ENCODE results near the gene MRFAP1L1.
"Not testable (repeated sequence)": the region's sequence is repeated elsewhere in the genome, so short reads cannot be mapped to it uniquely, and the experiment has no call there.

Gene MRFAP1L1

DNA sequence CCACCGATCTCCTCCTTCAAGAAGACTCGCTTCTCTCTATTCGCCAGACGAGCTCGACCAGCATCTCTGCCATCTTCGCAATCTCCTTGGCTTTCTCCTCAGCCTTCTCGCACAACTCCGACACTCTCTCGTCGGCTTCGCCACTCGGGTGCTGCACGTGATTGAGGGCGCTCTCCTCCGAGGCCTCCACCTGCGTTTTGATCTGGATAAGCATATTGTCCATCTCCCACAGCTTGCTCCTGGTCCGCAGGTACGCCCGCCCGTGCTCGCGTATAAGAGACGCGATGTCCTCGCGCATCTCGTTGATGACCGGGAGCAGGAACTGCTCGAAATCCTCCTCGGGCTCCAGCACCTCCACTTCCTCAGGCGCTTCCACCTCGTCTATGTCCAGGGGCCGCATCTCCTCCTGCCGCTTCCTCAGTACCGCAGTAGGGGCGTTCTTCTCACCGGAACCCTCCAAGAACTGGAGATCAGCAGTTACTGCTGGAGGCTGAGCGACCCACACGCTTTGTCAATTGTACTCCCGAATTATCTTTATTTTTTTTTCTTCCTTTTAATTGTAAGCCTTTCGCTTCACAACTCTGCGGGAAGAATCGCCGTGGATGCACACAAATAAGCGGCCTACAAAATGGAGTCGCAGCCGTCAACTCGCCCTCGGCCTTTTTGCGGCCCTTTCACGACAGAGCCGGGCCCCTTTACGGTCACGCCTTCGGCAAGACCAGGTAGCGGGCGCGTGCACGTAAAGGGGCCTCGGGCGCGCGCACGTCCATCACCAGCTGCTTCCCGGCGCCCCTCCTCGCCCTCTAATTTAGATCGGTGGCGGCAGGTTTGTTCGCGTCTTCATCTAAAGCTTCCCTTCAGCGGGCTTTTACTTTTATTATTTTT is at the start of gene MRFAP1L1:
Gene MRFAP1L1, minus strand, starts transcription at position 636 of the 885 bp plus-strand sequence. Its CDS starts 236 bp downstream, at position 400.
- peak; percentile 98 for DNase-seq (ENCODE audit: low read depth)
- TF ChIP-seq CTCF (IDR thresholded peaks at IDR 0.05; ENCODE audit: insufficient read depth, low read depth, low read length, missing control alignments), result peak; percentile 16
- peak within 1 kb of the TSS; percentile 88 for H3K4me3 ChIP-seq (ENCODE audit: low read length)

- no peak for TF ChIP-seq CTCF (IDR thresholded peaks at IDR 0.05; ENCODE audit: insufficient read depth, low read depth, low read length, missing control alignments)
- no peak overlapping the region for H3K4me3 ChIP-seq (ENCODE audit: low read length)
Measured at GRCh38 chr4:6758728-6759127, 49.1 kb upstream of the MRFAP1L1 start.

DNA sequence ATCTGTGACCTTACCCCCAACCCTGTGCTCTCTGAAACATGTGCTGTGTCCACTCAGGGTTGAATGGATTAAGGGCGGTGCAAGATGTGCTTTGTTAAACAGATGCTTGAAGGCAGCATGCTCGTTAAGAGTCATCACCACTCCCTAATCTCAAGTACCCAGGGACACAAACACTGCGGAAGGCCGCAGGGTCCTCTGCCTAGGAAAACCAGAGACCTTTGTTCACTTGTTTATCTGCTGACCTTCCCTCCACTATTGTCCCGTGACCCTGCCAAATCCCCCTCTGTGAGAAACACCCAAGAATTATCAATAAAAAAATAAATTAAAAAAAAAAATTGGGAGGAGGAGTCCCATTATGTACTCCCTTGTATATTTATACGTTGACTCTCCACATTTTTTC is 46.7 kb upstream of the MRFAP1L1 start:
- not testable (repeated sequence) for H3K4me3 ChIP-seq (ENCODE audit: low read length); DNase-seq (ENCODE audit: low read depth)

More at GRCh38 chr4:6758728-6759127, 49.1 kb upstream of the MRFAP1L1 start:
- no peak for DNase-seq (ENCODE audit: low read depth)

- DNase-seq (ENCODE audit: low read depth), result no peak
- TF ChIP-seq CTCF (IDR thresholded peaks at IDR 0.05; ENCODE audit: insufficient read depth, low read depth, low read length, missing control alignments), result no peak
- no peak overlapping the region for H3K4me3 ChIP-seq (ENCODE audit: low read length)
Measured at GRCh38 chr4:6755088-6755753, 45.6 kb upstream of the MRFAP1L1 start.

DNA sequence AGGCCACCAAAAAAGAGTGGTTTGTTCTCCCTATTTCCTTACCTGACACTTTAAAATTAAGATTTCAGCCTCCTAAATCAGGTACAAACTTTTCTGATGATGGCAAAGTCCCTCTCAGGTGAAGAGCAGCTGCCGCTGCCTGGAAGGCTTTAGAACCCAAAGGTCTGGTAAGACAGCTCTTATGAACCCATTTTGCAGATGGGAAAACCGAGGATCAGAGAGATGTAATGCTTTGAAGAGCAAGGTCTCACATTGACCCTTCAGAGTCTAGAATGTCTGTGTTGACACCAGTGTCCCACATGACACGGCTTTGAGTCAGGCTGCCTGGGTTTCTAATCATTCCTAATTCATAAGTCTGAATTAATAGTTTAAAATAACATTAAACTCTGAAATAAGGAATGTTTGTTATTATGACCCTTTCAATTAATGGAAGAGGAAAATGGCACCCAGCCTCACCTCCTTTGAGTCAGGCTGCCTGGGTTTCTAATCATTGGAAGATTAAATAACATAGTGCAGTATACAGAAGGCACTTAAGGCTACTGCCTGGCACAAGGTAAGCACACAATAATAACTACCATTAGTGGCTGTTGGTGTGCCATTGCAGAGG is 44.9 kb upstream of the MRFAP1L1 start:
- H3K4me3 ChIP-seq (ENCODE audit: low read length), result no peak overlapping the region
- TF ChIP-seq CTCF (IDR thresholded peaks at IDR 0.05; ENCODE audit: insufficient read depth, low read depth, low read length, missing control alignments), result no peak
- no peak for DNase-seq (ENCODE audit: low read depth)

- no peak overlapping the region for H3K4me3 ChIP-seq (ENCODE audit: low read length)
- peak; percentile 51 for DNase-seq (ENCODE audit: low read depth)
- TF ChIP-seq CTCF (IDR thresholded peaks at IDR 0.05; ENCODE audit: insufficient read depth, low read depth, low read length, missing control alignments), result no peak
Measured at GRCh38 chr4:6753891-6754290, 44.2 kb upstream of the MRFAP1L1 start.

- DNase-seq (ENCODE audit: low read depth), result no peak
- H3K4me3 ChIP-seq (ENCODE audit: low read length), result no peak overlapping the region
- TF ChIP-seq CTCF (IDR thresholded peaks at IDR 0.05; ENCODE audit: insufficient read depth, low read depth, low read length, missing control alignments), result no peak
Measured at GRCh38 chr4:6753103-6753560, 43.5 kb upstream of the MRFAP1L1 start.

Measured in epithelial cell of esophagus (primary cell).